Stimulated activated CD8-positive, alpha-beta memory T cell treated with anti-CD3 and anti-CD28 coated beads, Interleukin-15, amount 100 ng/mL, for 48 hours (primary cell): ENCODE results near the gene TXNDC11.

Experiments
- DNase-seq, 2 donors: peaks; one replicate each; pipeline ENCODE4 v3.0.0-alpha.2; 2020; ENCODE audit warnings: low read depth in 2 of 2

Gene TXNDC11

DNA sequence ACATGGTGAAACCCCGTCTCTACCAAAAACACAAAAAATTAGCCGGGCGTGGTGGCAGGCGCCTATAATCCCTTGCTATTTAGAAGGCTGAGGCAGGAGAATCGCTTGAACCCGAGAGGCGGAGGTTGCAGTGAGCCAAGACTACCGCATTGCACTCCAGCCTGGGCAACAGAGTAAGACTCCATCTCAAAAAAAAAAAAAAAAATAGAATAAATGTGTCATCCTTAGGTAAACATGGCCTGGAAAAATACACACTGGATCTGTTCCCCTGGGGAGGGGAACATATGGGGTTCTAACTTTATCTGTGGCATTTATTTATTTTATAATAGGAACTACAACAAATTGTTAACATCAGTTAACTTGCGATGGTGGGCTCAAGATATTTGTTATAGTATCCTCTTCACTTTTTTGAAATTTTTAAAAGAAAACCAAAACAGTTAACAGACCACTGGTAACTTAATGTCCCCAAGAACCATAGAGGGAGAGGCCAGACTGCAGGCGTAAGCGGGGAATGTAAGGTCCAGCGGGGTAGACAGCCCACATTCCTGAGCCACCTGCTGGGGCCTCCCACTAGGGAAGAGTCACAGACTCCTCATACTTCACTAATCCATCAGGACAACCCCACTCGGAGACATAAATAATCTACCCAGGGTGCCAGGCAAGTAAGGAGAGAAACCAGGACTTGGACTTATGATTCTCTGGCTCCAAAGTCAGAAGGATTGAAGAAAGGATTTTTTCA, 12.5 kb upstream of the TXNDC11 start:
- DNase-seq: no peak

DNA sequence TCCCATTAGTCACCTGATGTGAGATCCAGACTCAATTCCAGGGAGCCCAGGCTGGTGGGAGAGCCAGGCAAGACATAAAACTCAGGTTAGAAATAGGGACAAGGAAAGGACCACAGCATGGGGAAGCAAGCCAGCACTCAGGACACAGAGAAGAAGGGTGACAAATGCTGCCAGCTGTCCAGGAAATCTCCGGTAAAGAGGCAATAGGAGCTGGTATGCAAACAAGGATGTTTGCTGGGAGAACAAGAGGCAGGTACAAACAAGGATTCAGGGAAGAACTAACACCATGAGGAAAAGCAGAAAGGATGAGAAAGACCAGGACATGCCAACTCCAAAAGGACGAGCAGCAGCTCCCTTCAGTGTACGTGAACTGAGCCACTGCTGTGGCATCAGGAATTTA, 10.2 kb upstream of the TXNDC11 start:
- DNase-seq: no peak

DNA sequence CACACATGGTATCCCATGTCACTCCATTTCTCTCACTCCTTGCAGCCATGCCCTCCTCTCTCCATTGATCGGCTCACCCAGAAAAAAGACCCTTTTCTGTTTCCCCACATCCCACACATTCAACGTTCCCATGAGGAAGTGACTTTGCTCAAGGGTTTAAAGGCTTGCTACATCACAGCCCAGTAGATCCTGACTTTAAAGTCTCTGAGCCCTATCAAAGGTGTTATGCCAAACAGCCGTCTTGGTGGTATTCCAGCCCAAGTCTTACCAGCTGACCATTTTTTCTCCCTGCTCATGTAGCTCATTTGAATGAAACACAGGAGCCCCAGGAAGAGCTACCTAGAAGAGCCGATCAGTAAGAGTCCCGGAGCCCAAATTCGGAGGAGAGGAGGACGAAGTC, 7.4 kb upstream of the TXNDC11 start:
- DNase-seq: no peak

DNA sequence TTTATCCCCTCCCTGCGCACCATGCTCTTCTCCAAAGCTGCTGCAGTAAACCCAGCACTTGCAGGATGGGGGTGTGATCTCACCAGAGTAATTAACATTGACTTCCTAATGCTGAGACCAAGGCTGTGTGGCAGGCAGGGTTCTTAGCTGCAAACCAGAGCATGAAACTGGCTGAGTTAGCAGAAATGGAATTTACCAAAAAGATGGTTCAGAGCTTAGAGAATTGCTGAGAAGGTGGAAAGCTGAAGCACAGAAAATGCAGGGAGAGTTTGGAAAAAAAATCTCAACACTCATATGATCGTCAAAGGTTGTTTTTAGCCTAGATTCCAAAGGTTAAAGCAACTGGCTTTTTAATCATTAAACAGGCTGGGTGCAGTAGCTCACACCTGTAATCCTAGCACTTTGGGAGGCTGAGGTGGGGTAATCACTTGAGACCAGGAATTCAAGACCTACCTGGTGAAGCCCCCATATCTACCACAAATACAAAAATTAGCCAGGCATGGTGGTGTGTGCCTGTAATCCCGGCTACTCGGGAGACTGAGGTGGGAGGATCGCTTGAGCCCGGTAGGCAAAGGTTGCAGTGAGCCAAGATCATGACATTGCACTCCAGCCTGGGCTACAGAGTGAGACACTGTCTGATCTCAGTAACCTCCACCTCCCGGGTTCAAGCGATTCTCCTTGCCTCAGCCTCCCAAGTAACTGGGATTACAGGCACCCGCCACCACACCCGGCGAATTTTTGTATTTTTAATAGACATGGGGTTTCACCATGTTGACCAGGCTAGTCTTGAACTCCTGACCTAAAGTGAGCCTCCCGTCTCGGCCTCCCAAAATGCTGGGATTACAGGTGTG, 6.0 kb upstream of the TXNDC11 start:
- no peak for DNase-seq

DNA sequence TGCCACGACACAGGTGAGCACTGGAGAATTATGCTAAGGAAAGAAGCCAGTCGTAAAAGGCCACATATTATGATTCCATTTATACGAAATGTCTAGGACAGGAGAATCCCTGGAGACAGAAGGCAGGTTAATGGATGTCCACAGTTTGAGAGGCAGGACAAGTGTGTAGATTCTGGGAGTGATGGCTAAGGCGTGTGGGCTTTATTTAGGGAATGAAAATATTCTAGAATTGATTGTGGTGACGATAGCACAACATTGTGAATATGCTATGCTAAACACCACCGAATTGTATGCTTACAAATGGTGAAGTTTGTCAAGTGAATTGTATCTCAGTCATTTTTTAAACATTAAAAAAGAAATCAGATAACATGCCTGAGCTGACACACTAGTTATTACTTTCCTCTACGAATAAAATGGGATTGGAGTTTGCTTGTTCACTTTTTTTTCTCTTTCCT, 5.3 kb upstream of the TXNDC11 start:
- no peak for DNase-seq

DNA sequence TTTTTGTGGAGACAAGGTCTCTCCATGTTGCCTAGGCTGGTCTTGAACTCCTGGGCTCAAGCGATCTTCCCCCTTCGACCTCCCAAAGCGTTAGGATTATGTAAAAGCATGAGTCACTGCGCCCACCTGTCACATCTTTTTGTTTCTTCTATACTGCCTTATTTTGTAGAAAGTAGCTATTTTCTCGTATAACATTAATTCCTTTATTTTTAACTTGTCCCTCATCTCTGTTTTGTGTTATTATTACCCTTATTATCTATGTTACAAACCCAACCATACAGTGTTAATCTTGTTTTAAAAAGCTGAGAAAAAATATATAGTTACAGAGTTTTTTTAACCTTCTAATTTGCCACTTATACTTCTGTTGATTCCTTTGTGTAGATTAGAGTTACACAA, 1.4 kb upstream of the TXNDC11 start:
- DNase-seq: no peak

DNA sequence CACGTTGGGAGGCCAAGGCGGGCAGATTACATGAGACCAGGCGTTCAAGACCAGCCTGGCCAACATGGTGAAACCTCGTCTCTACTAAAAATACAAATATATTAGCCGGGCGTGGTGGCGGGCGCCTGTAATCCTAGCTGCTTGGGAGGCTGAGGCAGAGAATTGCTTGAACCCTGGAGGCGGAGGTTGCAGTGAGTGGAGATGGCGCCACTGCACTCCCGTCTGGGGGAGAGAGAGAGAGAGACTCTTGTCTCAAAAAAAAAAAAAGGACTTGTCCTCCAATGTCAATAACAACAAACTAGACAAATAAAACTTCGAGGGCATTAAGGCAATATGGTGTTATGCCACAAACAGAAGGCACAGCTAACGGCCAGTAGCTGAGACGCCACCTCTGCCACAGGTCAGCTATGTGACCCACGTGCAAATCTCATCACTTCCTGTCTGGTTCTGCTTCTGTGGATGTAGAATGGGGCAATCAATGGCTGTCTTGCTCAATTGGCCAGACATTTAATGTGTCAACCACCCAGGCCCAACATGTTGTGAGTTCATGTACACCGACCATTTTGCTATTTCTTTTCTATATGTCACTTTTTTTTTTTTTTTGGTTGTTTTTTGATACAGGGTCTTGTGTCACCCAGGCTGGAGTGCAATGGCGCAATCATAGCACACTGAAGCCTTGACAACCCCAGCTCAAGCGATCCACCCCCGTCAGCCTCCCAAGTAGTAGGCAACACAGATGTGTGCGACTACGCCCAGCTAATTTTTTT, 834 bp upstream of the TXNDC11 start:
- no peak for DNase-seq

DNA sequence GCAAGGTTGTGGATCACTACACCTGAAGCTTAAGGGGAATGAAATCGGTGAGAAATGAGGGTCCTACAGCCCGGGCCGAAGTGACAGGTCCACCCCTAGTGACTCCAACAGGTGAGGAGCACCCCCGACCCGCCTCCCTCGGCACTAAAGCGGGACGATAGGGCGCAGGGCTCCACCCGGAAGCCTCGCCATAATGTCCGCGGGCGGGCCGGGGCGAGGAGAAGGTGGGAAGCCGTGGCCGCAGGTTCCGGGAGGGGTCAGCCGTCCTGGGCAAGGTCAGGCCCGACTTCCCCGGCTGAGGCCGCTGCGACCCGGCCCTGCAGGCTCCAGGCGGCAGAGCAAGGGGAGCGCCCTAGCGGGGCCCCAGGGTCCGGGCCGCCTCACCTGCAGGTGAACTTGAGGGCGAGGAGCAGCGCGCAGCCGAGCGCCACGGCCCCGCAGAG, 543 bp downstream of the TXNDC11 start:
- DNase-seq: peak in 1 of 2 donors; percentile 27

DNA sequence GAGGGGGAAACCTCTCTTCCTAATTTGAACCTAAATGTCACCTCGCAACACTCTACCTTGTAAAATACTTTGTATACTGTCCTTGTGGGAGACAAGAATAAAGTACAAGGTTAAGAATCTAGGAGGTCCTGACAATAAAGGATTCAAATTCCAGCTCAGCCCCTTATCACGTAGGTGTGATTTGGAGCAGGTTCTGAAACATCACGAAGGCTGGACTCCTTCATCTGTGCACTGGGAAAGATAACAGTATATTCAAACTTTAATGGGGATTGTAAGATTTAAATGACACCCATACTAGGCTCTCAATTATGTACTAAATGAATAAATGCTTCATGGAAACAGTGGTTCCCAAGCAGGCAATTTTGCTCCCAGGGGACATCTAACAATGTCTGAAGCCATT, 2.1 kb downstream of the TXNDC11 start:
- no peak for DNase-seq

DNA sequence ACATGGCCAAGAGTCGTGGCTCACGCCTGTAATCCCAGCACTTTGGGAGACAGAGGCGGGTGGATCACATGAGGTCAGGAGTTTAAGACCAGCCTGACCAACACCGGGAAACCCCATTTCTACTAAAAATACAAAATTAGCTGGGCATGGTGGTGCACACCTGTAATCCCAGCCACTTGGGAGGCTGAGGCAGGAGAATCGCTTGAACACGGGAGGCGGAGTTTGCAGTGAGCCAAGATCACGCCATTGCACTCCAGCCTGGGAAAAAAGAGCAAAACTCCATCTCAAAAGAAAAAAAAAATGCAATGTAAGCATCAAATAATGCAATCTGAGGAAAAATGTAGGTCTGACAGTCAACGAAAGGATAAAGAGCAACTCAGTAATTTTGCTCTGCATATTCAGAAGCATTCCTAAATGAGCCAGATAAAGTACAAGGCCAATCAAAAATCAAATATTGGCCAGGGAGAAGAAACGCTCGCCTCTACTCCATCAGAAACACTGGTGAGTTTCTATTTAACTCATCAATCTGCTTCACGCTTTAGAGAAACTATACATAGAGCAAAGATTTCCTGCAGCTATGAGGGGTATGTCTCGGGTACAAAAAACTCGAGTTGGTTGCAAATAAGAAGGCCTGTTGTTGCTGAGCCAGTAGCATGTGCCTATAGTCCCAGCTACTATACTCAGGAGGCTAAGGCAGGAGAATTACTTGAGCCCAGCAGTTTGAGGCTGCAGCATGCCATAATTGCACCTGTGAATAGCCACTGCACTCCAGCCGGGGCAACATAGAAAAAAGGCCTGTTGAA, 3.7 kb downstream of the TXNDC11 start:
- DNase-seq: no peak

DNA sequence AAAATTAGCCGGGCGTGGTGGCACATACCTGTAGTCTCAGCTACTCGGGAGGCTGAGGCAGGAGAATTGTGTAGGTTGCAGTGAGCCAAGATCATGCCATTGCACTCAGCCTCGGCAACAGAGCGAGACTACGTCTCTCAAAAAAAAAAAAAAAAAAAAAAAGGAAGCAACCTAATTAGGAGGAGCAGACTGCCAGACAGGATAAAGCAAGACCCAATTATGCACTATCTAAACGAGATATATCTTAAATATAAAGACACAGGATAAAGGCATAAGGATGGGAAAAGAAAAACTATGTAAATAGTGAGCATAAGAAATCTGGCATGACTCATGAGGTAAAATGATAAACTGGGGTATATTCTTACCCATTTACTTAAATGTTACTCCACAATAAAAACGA, 4.9 kb downstream of the TXNDC11 start:
- DNase-seq: no peak

DNA sequence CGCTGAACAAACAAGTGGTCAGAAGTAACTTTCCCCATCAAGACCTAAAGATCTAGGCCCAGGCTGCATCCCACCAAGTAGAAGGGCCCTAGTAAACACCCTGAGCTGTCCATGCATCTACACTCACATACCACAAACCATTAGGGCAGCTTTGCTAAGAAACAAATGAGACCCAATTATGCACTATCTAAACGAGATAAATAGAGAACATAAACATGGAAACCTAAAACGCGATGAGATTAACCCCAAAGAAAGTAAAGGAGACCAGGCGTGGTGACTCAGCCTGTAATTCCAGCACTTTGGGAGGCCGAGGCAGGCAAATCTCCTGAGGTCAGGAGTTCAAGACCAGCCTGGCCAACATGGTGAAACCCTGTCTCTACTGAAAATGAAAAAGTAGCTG, 5.8 kb downstream of the TXNDC11 start:
- DNase-seq: no peak

DNA sequence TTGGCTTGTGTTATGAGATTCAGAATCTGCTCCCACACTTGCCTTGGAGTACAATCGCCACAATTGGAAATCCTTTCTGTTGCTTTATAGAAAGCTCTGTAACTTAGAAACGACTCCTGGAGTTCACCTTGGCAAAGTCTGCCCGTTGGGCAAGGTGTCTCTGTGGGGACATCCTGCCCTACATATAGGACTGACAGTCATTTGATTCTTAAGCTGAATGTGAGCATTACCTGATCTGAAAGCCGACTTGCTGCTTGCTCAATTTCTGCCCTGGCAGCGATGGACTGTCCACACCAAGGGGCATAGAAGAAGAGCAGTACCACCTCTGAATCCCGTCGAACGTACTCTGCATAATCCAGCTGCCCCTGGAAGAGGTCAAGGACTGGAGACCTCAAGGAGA, 6.9 kb downstream of the TXNDC11 start:
- DNase-seq: no peak

DNA sequence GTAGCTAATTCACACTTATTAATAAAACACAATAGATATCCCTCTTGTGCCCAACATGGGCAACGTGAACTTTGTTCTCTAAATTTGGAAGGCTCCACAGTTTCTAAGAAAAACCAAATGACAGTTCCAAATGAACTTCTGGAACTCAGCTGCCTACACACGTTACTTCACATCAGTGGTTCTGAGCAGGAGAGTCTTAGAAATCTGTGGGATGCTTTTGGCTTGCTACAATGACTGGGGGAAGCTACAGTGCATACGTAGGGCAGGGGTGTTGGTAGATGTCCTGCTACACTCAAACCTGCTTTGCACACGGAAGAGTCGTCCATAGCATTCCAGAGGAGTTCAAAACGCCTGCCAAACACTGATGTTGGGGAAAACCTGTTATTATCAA, 8.0 kb downstream of the TXNDC11 start:
- no peak for DNase-seq

DNA sequence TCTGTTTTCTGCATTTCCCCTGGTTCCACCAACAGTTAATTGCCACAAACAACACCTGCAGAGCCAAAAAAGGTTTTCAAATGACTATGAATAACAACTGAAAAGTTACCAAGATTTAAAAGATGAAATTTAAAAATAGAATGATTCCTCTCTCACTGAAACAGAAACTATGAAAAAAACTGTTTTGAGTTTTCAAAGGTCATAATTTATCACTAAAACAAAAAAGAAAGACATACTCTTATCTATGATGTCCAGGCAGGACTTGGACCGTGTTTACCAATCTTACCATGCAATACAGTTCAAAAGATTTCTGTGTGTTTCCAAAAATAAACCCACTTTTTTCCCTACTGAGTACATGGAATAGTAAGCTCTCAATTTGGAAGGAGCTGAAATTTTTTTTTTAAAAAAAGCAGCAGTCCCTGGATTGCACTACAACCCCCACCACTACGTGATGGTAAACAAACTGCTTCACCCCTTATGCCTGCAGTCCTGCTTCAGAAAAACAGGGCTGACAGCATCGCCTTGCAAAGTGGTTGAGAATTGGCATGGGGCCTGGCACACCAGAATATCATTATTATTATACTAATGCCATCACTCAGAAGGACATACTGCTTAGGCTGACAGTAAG, 8.5 kb downstream of the TXNDC11 start:
- no peak for DNase-seq

DNA sequence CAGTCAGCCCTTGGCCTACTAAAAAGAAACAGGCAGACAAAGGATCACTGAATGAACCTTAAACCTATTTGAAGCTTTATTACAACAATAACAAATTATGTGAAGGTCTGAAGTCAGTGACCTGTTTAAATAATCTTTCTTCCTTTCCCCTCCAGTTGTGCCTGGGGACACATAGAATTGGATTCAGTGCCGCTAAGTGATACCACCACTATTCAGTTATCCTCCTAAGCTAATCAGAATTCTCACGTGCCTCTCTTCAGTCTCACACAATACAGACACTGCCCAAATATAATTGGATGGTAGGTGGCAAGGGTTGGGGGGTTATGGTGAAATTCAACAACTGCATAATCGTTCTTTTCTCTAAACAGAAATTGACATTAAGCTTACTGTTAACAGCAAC, 11.4 kb downstream of the TXNDC11 start:
- DNase-seq: no peak

DNA sequence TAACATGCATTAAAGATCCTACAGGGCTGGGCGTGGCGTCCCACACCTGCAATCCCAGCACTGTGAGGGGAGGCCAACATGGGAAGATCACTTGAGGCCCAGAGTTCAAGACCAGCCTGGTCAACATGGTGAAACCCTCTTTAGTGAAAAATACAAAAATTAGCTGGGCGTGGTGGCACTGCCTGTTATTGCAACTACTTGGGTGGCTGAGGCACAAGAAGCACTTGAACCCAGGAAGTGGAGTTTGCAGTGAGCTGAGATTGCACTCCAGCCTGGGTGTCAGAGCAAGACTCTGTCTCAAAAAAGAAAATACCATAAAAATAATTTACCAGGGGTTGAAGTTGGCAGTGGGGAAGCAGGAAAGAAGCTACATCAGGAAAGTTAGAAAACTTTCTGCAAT, 12.9 kb downstream of the TXNDC11 start:
- no peak for DNase-seq

DNA sequence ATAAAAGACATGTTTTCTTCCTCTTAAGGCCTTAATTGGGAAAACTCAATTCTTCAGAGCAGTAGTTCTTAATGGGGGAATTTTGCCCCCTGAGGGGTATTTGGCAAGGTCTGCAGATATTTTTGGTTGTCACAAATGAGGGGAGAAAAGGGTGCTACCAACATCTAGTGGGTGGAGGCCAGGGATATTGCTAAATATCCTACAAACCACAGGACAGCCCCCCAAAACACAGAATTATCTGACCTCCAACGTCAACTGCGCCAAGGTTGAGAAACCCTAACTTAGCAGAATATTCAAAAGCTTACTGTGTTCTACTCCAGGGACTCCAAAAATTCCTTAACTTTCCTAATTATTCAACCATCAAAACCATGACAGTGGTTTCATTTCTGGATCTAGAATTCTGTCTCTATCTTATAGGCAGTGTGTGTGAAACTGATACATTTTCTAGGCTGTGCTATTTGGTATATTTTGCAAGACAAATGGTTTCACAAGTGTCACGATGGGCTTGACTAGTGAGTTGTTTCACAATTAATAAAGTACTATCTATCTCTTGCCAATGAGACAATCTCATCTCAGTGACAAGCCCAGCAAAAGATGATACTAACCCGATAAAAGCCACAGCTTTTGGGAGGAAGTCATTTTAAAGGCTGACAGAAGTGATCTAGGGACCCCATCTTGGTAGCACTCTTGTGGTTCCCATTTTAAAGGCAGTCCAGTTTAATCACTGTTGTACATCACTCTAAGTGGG, 14.7 kb downstream of the TXNDC11 start:
- DNase-seq: no peak

DNA sequence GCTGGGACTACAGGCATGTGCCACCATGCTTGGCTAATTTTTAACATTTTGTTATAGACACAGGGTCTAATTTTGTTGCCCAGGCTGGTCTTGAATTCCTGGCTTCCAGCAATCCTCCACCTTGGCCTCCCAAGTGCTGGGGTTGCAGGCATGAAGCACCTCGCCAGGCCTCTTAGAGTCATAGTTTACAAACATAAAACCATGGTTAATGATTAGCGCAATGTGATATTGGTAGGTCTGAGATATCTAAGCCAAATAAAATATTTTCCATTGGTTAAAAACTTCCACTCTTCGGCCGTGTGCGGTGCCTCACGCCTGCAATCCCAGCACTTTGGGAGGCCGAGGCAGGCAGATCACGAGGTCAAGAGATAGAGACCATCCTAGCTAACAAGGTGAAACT, 16.6 kb downstream of the TXNDC11 start:
- DNase-seq: no peak

DNA sequence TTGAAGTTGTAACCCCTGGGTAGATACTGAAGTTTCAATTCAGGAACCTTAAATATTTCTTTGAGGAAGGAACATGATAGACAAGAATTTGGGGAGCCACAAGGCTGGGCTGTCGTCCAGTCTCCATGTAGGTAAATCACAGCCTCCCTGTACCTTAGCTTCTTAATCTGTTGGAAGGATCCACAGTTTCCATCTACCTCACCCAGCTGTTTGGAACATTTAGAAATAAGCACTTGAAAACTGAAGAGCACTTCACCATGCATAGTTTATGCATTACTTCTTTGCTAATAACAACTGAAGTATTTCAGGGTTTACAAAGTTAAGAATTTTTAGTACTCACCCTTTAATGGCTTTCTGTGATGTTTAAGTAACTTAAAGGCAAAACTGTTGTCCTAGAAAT, 17.2 kb downstream of the TXNDC11 start:
- DNase-seq: no peak

DNA sequence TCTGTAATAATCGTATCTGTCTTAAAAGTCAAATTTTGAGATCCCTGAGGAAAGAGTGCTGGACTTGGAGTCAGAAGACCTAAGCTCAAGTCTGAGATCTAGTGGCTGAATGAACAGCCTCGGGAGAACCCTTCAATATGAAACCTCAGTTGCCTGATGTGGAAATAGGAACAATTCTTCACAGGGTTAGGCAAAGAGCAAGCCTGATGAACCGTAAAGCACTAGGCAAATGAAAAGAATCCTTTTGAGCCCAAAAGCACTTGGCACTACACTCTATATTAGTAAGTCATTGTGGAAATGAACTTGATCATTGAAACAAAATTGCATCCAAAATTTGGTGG, 20.2 kb downstream of the TXNDC11 start:
- no peak for DNase-seq
